Chondrocyte (in vitro differentiated cells): ENCODE data around the gene FBRSL1. TPM values are rescaled to one million over a fixed set of nuclear protein-coding genes. Genes with fewer than 3 reads are reported as not detected.
"Not testable (repeated sequence)": the region's sequence is repeated elsewhere in the genome, so short reads cannot be mapped to it uniquely, and the experiment has no call there.

Source experiments
- DNase-seq: peaks from one replicate; pipeline ENCODE4 v3.0.0; 2021; ENCODE audit warnings: mixed read lengths, low spot score
- H3K27ac Mint-ChIP-seq: one replicate; pipeline ENCODE4 v1.8.0; 2021; ENCODE audit warnings: mild to moderate bottlenecking, moderate library complexity, mixed read lengths; ENCODE audit not compliant: unreplicated experiment
- H3K27me3 Mint-ChIP-seq: 2 replicates; pipeline ENCODE4 v1.8.0; 2021; ENCODE audit warnings: low read depth, mixed read lengths
- H3K36me3 Mint-ChIP-seq: 2 replicates; pipeline ENCODE4 v1.8.0; 2021; ENCODE audit warnings: low read depth, mixed read lengths
- H3K4me1 Mint-ChIP-seq: 2 replicates; pipeline ENCODE4 v1.8.0; 2021; ENCODE audit warnings: low read depth, mild to moderate bottlenecking, mixed read lengths
- H3K4me3 Mint-ChIP-seq: one replicate; pipeline ENCODE4 v1.8.0; 2021; ENCODE audit warnings: mild to moderate bottlenecking, moderate library complexity, mixed read lengths; ENCODE audit not compliant: unreplicated experiment
- H3K9me3 Mint-ChIP-seq: 2 replicates; pipeline ENCODE4 v1.8.0; 2021; ENCODE audit warnings: low read depth, mixed read lengths
- CTCF ChIP-seq: fragments of 200-600 bp; sonication (generic); IDR thresholded peaks from 2 replicates; pipeline ENCODE4 v1.5.0; 2021; ENCODE audit warnings: antibody characterized with exemption, mild to moderate bottlenecking, moderate library complexity
- total RNA-seq: library from RNA; stranded (reverse); gene quantifications from 3 replicates; pipeline ENCODE4 v1.2.1, GENCODE V29; 2021

Gene FBRSL1
- total RNA-seq, 1 donor from 2014 or later, result 41.1 TPM

GRCh38 chr12:132458441-132458840 lies 31.5 kb upstream of the FBRSL1 start:
- peak; percentile 64 for DNase-seq
- peaks cover 6% of the 10 kb centered on the region for H3K4me1 Mint-ChIP-seq
- H3K27me3 Mint-ChIP-seq, result peaks cover 16% of the 10 kb centered on the region
- no peak overlapping the region for H3K27ac Mint-ChIP-seq
- H3K36me3 Mint-ChIP-seq, result peaks cover 1% of the 10 kb centered on the region
- TF ChIP-seq CTCF, result no peak
- H3K9me3 Mint-ChIP-seq, result peaks cover 2% of the 10 kb centered on the region
- no peak overlapping the region for H3K4me3 Mint-ChIP-seq

- no peak overlapping the region for H3K27ac Mint-ChIP-seq
- H3K4me3 Mint-ChIP-seq, result no peak overlapping the region
- H3K4me1 Mint-ChIP-seq, result peaks cover 1% of the 10 kb centered on the region
Measured at GRCh38 chr12:132458846-132459641, 30.9 kb upstream of the FBRSL1 start.

GRCh38 chr12:132460571-132460970 lies 29.4 kb upstream of the FBRSL1 start:
- peaks cover 1% of the 10 kb centered on the region for H3K36me3 Mint-ChIP-seq
- no peaks in the 10 kb centered on the region for H3K4me1 Mint-ChIP-seq
- H3K9me3 Mint-ChIP-seq, result peaks cover 2% of the 10 kb centered on the region
- H3K27me3 Mint-ChIP-seq, result peaks cover 14% of the 10 kb centered on the region
- TF ChIP-seq CTCF, result peak; percentile 53
- peak; percentile 55 for DNase-seq
- H3K27ac Mint-ChIP-seq, result no peak overlapping the region
- no peak overlapping the region for H3K4me3 Mint-ChIP-seq

More at GRCh38 chr12:132458846-132459641, 30.9 kb upstream of the FBRSL1 start:
- H3K9me3 Mint-ChIP-seq, result peaks cover 2% of the 10 kb centered on the region
- H3K36me3 Mint-ChIP-seq, result peaks cover 1% of the 10 kb centered on the region
- no peak for TF ChIP-seq CTCF
- peak; percentile 80 for DNase-seq
- peaks cover 16% of the 10 kb centered on the region for H3K27me3 Mint-ChIP-seq

GRCh38 chr12:132461526-132461925 lies 28.4 kb upstream of the FBRSL1 start:
- Mint-ChIP-seq H3K9me3 (peaks cover 2% of the 10 kb centered on the region), H3K4me3 (no peak overlapping the region), H3K36me3 (no peaks in the 10 kb centered on the region), H3K4me1 (no peaks in the 10 kb centered on the region), H3K27me3 (peaks cover 14% of the 10 kb centered on the region), H3K27ac (no peak overlapping the region)
- peak; percentile 42 for DNase-seq
- no peak for TF ChIP-seq CTCF

DNA sequence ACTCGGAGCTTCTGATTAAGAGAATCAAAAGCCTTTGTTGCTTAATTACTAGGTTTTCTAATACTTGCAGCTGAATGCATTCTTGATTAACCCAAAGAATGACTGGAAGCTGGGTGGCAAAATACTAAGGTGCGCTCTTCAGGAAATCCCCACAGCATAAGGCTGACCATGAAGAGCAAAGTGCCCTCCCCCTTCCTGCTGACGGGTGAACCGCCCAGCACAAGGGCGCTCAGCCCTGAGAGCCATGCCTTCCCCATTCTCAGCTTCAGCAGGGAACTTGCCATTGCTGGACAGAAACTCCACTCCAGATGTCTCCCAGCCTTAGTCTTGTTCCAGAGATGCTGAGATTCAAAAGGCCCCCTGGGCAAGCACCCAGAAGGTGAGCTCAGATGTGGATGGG lies 27.2 kb upstream of the FBRSL1 start:
- no peaks in the 10 kb centered on the region for H3K36me3 Mint-ChIP-seq
- no peaks in the 10 kb centered on the region for H3K4me1 Mint-ChIP-seq
- peaks cover 14% of the 10 kb centered on the region for H3K27me3 Mint-ChIP-seq
- H3K4me3 Mint-ChIP-seq, result no peak overlapping the region
- TF ChIP-seq CTCF, result no peak
- peak; percentile 18 for DNase-seq
- peaks cover 2% of the 10 kb centered on the region for H3K9me3 Mint-ChIP-seq
- no peak overlapping the region for H3K27ac Mint-ChIP-seq

DNA sequence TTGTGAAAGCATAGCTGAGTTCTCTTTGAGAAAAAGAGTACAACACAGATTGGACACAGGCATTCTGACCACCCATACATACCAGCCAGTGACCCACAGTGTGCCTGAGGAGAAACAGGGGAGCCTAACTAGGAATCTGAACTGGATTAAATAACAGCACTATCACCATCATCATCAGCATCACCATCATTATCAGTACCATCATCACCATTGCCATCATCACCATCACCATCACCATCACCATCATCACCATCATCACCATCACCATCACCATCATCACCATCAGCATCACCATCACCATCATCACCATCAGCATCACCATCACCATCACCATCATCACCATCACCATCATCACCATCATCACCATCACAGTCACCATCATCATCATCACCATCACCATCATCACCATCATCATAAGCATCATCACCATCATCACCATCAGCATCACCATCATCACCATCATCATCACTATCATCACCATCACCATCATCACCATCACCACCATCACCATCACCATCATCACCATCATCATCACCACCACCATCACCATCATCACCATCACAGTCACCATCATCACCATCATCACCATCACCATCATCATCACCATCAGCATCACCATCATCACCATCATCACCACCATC lies 26.5 kb upstream of the FBRSL1 start:
- not testable (repeated sequence) for H3K36me3 Mint-ChIP-seq, H3K4me1 Mint-ChIP-seq, H3K9me3 Mint-ChIP-seq, DNase-seq, H3K4me3 Mint-ChIP-seq, H3K27ac Mint-ChIP-seq
- peaks cover 14% of the 10 kb centered on the region for H3K27me3 Mint-ChIP-seq

- H3K36me3 Mint-ChIP-seq, H3K4me3 Mint-ChIP-seq, H3K27ac Mint-ChIP-seq, DNase-seq, H3K9me3 Mint-ChIP-seq, H3K4me1 Mint-ChIP-seq: not testable (repeated sequence)
- peaks cover 10% of the 10 kb centered on the region for H3K27me3 Mint-ChIP-seq
Measured at GRCh38 chr12:132464304-132464703, 25.6 kb upstream of the FBRSL1 start.
